ENCODE measurements around the gene TBC1D3B.
"Not testable (repeated sequence)": the region's sequence is repeated elsewhere in the genome, so short reads cannot be mapped to it uniquely, and the experiment has no call there.

The TBC1D3B gene

DNA sequence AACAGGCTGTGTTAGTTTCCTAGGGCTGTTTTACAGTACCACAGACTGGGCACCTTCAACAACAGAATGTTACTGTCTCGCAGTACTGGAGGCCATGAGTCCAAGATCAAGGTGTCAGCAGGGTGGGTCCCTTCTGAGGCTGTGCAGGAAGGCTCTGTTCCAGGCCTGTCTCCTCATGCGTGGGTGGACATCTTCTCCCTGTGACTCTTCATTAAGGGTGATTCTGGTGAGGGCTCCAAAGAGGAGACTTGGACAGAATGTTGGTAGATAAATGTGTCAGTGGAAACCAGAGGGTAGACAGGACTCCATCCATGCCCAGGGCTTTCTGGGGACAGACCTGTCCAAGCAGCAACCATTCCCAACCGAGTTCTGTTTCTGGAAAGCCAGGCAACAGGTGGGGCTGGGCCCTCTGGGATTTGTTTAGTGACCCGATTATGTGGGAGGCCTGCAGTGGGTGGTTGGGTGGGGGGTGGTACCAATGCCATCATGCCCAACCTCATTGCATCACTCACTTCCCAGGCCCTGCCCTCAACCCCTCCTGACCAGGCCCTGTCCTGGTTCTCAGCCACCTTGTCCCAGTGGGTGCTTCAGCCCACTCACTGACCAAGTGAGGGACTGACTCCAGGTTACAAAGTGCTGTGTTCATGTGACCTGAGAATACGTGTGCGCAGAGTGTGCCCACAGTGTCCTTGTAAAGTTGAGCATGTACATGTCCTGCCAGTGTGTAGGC, 5.2 kb upstream of the TBC1D3B start:
- DNase-seq (ENCODE audit: low read depth, low spot score): not testable (repeated sequence)

DNA sequence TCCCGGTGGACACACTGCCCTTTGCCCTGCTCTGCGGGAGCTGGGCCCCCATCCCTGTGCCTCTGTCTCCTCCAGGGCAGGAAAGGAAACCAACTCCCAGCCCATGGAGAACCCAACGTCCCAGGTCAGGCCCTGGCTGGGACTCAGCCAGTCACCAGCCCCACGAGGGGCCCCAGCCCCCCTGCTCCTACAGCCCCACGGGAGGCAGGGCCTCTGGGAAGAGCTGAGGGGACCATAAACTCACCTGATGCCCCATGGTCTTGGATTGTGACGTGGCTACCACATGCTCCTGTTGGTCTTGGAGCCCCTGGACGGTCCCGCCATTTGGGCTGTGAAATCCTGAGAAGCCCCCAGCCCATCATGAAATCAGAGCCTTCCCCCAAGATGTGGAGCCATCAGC, 7.6 kb downstream of the TBC1D3B start:
- DNase-seq (ENCODE audit: low read depth, low spot score): not testable (repeated sequence)

DNA sequence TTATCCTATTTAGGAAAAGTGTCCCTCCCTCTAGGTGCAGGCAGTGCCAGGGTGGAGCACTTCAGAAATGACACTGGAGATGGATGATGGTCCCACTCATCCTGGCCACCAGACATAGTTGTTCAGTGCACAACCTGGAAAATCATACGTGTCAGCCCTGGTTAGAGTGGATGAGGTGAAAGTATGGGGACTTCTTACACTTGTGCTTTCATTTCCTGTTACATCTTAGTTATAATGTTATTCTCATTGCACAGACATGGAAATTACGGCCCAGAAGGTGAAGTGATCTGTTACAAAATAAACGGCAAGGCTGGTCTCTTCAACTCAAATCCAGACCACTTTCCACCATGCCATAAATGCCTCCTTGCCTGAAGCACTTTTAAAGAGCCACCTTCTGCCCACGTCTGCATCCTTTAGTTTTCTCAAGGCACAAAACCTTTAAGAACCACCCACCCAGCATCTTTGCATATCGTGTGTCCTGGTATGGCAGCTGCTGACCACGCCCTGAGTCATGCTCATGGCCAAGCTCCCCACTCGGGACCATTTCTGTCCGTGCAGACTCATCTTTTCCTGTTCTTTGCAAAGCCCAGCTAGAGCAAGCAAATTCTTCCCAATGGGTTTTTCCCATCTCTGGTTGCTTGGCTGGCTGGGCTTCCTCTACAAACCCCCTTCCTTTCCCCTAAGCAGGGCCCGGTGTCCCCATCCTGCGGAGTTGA, 22.4 kb downstream of the TBC1D3B start:
- DNase-seq (ENCODE audit: low read depth, low spot score): no peak

DNA sequence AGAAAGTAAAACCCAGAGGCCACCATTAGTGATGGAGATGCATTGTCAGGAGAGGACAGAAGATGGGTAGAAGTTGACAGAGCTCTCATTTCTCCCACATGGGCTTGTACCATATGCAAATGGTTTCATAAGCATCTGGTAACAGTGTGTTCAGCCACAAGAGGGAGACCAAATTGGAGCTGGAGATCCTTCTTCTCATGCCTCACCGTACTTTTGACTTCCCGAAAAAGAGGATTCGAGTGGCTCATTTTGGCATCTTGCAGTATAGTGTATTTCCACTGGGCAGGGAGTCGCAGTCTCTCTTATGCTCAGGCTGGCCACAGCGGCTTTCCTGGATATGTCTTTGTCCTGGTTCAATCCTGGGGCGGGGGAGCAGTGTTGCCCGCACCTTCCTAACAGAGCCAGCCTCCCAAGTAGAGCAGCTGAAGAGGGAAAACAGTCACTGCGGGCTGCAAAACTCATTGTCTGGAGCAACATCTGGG, 23.8 kb downstream of the TBC1D3B start:
- no peak for DNase-seq (ENCODE audit: low read depth, low spot score)

DNA sequence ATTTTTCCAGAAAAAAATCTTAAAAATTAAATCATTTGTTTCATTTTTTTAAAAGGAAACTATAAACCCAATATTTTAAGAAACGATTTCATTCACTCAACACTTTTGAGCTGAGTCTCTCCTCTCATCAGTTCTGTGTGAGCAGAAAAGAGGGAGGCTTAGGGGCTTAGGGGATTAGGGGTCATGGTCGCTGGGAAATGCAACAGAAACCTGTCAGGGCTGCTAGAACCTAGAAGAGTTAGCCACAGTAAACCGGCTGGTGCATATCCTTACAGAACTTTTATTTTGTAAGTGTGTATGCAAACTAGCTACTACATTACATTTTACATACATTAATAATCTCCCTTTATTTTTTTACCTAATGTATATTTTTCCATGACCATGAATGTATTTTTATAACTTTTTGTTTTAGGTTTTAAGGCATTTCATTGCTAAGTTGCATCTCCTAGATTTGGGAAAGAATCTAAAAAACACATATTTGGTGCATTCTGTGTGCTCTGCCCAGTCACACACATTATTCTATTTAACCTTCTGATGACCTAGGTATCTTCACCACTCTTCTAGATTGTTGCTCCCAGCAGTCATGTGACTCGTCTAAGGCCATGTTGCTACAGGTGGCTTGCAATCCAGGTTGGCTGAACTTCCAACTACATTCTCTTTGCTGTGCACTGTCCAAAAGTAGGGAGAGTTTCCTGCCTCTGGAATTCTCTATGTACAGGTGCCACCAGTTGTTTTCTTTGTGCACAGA, 24.4 kb downstream of the TBC1D3B start:
- DNase-seq (ENCODE audit: low read depth, low spot score): no peak

DNA sequence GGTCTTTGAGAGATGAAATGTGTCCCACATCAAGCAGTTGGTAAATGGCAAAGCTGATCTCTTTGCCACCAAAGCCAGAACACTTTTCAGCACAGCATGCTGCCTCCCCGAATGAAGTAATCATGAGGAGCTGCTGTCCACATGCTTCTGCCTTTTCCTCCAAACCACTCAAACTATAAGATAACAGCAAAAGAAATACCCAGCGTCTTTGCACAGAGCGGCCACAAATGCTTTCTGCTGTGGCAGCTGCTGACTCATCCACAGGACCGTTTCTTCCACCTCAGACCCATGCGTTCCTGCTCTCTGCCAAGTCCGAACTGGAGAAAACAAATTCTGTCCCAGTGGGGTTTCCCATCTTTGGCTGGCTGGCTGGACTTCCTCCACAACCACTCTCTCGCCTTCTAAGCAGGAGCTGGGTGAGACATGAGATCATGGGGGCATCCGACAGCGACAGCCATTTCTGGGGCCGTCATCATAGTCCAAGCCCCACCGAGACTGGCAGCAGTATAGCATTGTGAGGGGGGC, 27.1 kb downstream of the TBC1D3B start:
- DNase-seq (ENCODE audit: low read depth, low spot score): no peak

DNA sequence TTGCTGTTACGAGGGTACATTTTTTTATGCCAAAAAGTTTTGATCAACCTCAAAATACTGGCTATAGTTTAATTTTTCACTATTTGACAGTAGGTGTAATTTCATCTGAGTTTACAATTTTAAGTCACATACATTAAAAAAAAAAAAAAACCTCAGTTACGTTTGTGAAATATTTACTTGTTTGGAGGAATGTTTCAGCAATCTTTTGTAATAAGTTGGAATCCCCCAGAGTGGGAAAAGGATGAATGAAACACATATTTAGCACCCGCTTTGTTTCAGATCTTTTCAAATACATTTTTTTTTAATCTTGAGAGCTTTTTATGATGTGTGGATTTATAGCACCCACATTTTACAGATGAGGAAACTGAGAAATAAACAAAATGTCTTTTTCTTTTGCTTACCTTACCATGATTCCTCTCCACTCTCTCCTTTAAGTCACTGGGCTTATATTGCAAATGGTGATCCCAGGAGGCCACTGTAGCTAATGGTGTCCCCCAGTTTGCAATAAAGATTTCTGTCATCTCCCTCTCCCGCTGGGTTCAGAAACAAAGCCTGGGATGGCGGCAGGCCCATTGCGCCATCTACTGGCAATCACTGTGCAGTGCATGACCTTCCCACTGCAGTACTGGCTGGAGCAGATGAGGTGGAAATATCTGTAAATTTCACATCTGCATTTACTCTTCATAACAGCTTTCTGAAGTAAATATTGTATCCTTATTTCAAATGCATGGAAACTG, 27.7 kb downstream of the TBC1D3B start:
- DNase-seq (ENCODE audit: low read depth, low spot score): no peak

DNA sequence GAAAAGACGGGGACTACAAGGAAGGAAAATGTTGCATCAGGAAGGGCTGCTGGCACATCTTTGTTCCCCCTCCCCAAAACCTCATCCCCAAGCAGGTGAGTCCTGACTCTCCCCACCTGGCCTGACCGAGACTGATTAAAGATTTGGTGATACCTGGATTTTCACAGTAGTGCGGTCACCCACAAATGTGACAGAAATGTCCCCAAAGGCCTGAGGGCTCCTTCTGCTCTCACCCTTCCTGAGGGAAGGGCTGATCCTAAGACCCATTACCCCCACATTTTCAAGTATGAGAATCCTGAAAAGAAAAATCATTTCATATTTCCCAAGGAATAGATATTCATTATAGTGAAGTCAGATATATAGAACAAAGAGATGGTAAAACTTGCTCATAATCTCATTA, 28.8 kb downstream of the TBC1D3B start:
- no peak for DNase-seq (ENCODE audit: low read depth, low spot score)

DNA sequence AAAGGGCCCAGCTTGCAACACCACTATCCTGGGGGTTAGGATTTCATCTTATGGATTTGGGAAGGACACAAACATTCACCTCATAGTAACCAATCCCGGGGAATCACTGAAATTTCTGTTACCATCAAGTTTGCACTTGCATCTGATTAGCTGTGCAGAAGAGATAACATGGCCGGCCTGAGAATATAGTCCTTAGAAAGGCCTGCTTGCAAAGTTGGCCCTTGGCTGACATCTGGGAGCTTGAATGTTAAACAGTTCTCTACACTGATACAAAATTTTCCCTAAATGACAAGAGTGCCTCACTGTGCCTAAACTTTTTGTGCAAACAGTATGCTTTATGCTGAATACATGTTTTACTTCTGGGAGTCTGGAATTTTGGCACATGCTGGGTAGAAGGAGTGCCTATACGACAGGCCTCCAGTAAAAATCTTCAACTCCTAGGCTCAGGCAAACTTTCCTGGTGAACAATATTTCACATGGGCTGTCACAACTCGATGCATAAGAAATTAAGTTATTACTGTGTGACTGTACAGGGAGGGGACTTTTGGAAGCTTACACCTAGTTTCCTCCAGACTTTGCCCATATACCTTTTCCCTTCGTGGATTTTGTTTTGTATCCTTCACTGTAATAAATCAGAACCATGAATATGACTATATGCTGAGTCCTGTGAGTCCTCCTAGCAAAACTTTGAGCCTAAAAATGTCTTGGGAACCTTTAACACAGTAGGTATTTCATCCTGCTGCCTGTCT, 31.3 kb downstream of the TBC1D3B start:
- DNase-seq (ENCODE audit: low read depth, low spot score): no peak

DNA sequence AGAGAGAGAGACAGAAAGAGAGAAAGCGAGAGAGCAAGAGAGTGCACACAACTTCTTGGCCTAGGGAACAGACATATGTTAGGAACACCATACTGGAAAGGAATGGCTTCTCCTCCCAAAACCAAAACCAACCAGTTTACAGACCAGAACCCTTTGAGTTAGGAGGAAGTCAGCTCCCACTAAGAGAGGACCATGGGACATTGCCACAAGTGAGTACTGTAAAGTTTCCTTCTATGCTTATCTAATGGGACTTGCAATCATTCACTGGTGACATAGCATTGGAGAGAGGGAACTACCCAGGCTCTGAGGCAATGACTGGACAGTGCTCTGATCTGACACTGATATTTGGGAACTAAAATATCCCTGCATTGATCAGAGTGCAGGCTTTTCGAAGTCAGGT, 32.4 kb downstream of the TBC1D3B start:
- no peak for DNase-seq (ENCODE audit: low read depth, low spot score)

DNA sequence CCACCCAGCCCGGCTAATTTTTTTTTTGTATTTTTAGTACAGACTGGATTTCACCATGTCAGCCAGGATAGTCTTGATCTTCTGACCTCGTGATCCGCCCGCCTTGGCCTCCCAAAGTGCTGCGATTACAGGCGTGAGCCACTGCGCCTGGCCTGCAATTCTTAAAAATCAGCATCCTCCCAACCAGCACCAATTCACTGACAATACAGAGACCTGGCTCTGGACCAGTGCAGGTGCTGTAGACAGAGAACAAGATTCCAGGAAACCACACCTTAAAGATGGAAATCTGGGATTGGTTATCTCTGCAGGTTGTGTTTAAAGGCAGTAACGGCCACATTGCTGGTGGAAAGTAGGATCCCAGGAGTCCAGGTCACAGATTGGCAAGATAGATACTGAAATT, 33.6 kb downstream of the TBC1D3B start:
- DNase-seq (ENCODE audit: low read depth, low spot score): no peak

DNA sequence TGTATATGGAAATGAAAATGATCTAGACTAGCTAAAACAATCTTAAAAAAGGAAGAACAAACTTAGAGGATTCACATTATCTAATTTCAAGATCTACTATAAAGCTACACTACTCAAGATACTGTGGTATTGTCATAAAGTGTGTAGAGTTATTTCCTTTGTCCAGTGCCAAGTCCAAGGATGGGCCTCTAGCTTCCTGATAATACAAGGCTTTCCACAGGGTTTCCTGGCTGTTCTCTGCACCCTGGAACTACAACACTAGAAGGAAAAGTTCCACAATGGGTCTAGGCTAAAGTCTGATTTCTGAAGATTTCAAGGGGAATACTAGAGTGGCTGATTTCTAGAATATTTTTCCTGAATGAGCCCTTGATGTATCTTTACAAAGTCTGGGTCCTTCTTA, 34.2 kb downstream of the TBC1D3B start:
- no peak for DNase-seq (ENCODE audit: low read depth, low spot score)

DNA sequence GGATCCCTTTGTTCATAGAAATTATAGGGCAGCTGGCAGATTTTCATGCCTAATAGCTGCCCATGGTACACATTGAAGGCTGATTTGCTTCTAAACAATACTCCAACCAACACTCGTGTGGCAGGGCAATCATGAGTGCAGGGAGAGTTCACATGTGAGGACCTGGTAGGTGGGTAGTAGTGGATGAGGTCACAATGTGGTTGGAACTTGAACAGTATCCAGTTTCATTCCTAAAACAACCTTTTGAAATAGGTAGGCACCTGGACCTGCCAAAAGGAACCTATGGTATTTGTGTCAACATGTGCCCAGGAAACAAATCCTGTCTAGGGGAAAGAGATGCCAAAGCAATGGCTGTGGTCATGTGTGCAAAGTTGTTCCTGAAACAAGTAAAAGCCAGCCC, 40.0 kb downstream of the TBC1D3B start:
- no peak for DNase-seq (ENCODE audit: low read depth, low spot score)

DNA sequence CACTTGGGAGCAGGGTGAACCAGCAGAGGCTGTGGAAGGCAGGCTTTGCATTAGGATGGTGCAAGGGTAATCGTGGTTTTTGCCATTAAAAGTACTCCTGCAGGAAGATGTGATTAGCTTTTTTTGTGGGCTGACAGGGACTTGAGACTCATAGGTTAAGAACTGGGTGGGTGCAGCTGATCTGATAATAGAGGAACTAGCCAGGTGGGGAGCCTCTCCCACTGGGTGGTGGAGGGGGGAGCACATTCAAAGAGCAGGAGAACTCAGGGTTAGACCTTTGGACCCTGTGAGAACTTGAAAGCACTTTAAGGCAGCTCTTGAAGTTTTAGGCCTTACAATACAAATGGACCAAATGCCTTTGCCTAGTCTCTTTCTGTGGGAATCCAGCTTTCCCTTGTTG, 40.4 kb downstream of the TBC1D3B start:
- no peak for DNase-seq (ENCODE audit: low read depth, low spot score)

DNA sequence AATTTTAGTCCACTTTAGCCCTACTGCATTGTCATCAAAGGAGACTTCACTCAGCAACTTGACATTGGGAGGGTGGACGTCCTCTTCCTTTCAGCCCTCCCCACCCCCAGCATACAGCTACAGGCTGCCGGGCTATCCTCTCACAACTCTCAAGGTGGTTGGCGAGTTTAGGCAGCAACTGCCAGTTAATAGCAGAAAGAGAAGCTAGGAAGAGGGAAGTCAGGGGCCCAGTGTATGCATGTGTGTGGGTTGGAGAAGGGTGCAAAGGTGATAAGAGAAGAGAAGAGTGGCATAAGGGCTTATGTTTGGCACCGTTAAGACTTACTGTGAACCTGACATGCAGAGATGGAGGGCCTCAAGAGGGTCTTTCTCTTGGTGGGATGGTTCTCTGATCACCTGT, 41.0 kb downstream of the TBC1D3B start:
- DNase-seq (ENCODE audit: low read depth, low spot score): no peak

DNA sequence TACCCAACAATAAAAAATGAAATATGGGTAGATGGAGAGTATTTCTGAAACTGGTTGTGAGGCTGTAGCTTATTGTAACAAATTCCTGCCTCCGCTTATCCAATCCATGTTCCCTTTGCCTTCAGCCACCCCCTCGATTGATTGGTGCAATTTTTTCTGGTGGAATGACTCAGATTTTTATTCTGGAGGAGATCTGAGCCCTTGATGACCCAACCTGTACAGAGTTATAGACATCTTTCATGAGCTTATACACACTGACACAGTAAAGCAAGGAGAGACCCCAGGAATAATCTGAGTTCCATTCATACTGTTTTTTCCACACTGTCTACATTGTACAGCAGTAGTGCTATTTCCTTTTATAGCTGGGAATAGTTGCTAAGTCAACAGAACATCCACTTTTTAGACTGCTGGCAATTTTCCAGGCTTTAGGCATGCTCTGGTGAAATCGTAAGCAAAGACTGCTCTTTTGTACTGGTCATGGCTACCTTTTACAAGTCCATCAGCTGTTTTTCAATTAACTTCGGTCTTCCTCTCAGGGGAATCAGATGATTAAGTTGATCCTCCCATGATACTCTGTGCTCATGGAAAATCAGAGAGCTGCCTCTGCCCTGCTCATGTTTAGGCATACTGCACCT, 42.7 kb downstream of the TBC1D3B start:
- DNase-seq (ENCODE audit: low read depth, low spot score): no peak

DNA sequence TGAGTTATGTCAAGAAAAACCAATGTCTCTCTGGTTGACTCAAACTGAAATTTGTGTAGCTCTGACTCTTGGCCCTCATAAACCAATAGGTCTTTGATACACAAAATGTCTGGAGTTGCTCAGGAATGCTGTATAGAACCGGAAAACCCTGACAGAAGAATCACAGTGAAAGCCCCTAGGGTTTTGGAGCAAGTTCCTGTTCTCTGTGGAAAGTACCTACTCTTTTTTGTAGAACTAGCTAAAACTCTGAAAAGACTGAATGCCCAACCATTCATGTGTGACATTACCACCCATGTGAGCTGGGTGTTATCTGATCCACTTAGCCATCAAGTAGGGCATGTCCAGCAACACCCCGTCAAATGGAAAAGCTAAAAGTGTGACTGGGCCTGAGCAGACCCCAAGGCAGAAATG, 44.0 kb downstream of the TBC1D3B start:
- DNase-seq (ENCODE audit: low read depth, low spot score): no peak

DNA sequence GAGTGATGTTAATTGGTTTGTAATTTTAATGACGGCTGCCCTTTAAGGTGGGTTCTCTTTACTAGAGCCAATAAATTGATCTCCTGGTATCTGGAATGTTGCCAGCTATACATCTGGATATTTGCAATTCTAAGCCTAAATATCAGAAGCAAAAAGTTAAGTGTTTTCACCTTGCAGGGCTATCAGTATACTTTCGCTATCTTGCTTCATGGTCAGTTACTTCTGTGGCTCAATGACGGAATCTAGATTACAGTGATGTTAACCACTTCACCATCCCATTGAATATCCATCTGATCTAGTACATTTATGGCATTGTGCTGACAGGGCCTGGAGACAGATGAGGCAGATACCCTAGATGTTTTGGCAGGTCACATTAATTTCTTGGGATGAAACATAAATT, 44.5 kb downstream of the TBC1D3B start:
- no peak for DNase-seq (ENCODE audit: low read depth, low spot score)

DNA sequence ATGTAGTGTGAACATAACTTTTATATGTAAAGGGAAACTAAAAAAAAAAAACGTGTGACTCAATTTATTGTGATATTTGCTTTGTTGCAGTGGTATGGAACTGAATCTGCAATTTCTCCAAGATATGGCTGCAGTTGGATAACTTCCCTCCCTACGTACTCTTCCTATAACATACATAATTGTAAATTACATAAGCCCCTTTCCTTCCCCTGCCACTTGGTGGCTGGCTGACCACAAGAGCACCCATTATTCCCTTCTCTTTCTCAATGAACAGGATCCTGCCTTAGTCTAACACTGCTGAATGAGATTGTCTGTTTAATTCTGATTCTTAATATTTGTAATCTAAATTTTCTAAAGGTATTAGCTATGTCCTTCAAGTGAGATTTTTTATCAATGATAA, 45.0 kb downstream of the TBC1D3B start:
- DNase-seq (ENCODE audit: low read depth, low spot score): no peak

DNA sequence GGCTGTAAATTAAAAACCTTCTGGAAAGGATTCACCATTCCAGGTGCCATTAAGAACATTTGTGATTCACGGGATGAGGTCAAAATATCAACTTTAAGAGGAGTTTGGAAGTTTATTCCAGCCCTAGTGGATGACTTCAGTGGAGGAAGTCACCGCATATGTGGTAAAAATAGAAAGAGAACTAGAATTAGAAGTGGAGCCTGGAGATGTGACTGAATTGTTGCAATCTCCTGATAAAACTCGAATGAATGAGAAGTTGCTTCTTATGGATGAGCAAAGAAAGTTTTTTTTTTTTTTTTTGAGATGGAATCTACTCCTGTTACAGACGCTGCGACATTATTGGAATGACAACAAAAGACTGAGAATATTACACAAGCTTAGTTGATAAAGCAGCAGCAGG, 46.1 kb downstream of the TBC1D3B start:
- no peak for DNase-seq (ENCODE audit: low read depth, low spot score)
